Neural cell (in vitro differentiated cells): ENCODE measurements around the gene MST1. TPM values are rescaled to one million over a fixed set of nuclear protein-coding genes. Genes with fewer than 3 reads are reported as not detected.

ENCODE experiments used
- H2AFZ ChIP-seq: fragments of 200-600, 300-800 bp; sonication (generic), shearing (Covaris generic); 2 replicates; pipeline ENCODE4 v1.6.0; 2014; ENCODE audit warnings: low read depth, mild to moderate bottlenecking, antibody characterized with exemption, low read length, moderate library complexity
- H3F3A ChIP-seq: fragments of 200-600 bp; shearing (Covaris generic); 2 replicates; pipeline ENCODE4 v1.6.1; 2016; ENCODE audit warnings: mild to moderate bottlenecking, moderate library complexity, mixed read lengths, antibody characterized with exemption, low read length; ENCODE audit not compliant: insufficient read depth, poor library complexity, severe bottlenecking
- H3K27ac ChIP-seq: fragments of 200-600, 300-800 bp; sonication (generic), shearing (Covaris generic); 2 replicates; pipeline ENCODE4 v1.5.1; 2014; ENCODE audit warnings: mild to moderate bottlenecking, low read length, moderate library complexity
- H3K27me3 ChIP-seq: fragments of 300-800, 200-600 bp; sonication (generic), shearing (Covaris generic); 2 replicates; pipeline ENCODE4 v1.6.0; 2014; ENCODE audit warnings: mild to moderate bottlenecking, low read depth, low read length, moderate library complexity; ENCODE audit not compliant: insufficient read depth
- H3K36me3 ChIP-seq: fragments of 300-800, 200-600 bp; sonication (generic), shearing (Covaris generic); 2 replicates; pipeline ENCODE4 v1.5.1; 2014; ENCODE audit warnings: mild to moderate bottlenecking, antibody characterized with exemption, low read length, moderate library complexity; ENCODE audit not compliant: insufficient read depth
- H3K4me2 ChIP-seq: fragments of 300-800, 200-600 bp; sonication (generic), shearing (Covaris generic); 2 replicates; pipeline ENCODE4 v1.6.0; 2014; ENCODE audit warnings: mild to moderate bottlenecking, low read length
- H3K4me3 ChIP-seq: fragments of 300-800, 200-600 bp; sonication (generic), shearing (Covaris generic); 2 replicates; pipeline ENCODE4 v1.5.1; 2014; ENCODE audit warnings: mild to moderate bottlenecking, low read length, moderate library complexity
- H3K79me2 ChIP-seq: fragments of 200-600 bp; shearing (Covaris generic); replicated peaks from 2 replicates; pipeline ENCODE4 v1.6.0; 2014; ENCODE audit warnings: mild to moderate bottlenecking, low read length, moderate library complexity; ENCODE audit not compliant: insufficient read depth
- H3K9ac ChIP-seq: fragments of 300-800, 200-600 bp; sonication (generic), shearing (Covaris generic); 2 replicates; pipeline ENCODE4 v1.6.1; 2016; ENCODE audit warnings: mild to moderate bottlenecking, low read length, mixed read lengths
- H3K9me2 ChIP-seq: fragments of 200-600 bp; shearing (Covaris generic); 2 replicates; pipeline ENCODE4 v1.6.1; 2016; ENCODE audit warnings: mild to moderate bottlenecking, low read length, mixed read lengths; ENCODE audit not compliant: insufficient read depth
- H3K9me3 ChIP-seq: fragments of 200-600, 300-800 bp; sonication (generic), shearing (Covaris generic); 2 replicates; pipeline ENCODE4 v1.6.1; 2016; ENCODE audit warnings: mild to moderate bottlenecking, mixed run types, low read length, moderate library complexity, mixed read lengths
- H4K20me1 ChIP-seq: fragments of 200-600 bp; shearing (Covaris generic); 2 replicates; pipeline ENCODE4 v1.6.1; 2016; ENCODE audit warnings: mild to moderate bottlenecking, mixed run types; ENCODE audit not compliant: insufficient read depth
- CTCF ChIP-seq: fragments of 450-650 bp; IDR thresholded peaks from 2 replicates; pipeline ENCODE4 v1.5.1; 2014; ENCODE audit warnings: antibody characterized with exemption, mild to moderate bottlenecking, moderate library complexity; ENCODE audit not compliant: poor library complexity, severe bottlenecking
- EP300 ChIP-seq: fragments of 450-650 bp; conservative IDR thresholded peaks from 2 replicates; pipeline ENCODE4 v1.6.1; 2014; ENCODE audit warnings: antibody characterized with exemption, mild to moderate bottlenecking, moderate library complexity; ENCODE audit not compliant: poor library complexity, severe bottlenecking
- EZH2 ChIP-seq: fragments of 200-600, 300-800 bp; shearing (Covaris generic), sonication (generic); IDR thresholded peaks from 2 replicates; pipeline ENCODE4 v1.6.1; 2014; ENCODE audit warnings: antibody characterized with exemption, low read length, borderline replicate concordance, mild to moderate bottlenecking; ENCODE audit not compliant: insufficient read depth, poor library complexity, severe bottlenecking
- MXI1 ChIP-seq: fragments of 450-650 bp; conservative IDR thresholded peaks from 2 replicates; pipeline ENCODE4 v1.6.1; 2014; ENCODE audit warnings: antibody characterized with exemption, mild to moderate bottlenecking; ENCODE audit not compliant: poor library complexity, severe bottlenecking
- POLR2AphosphoS5 ChIP-seq: IDR thresholded peaks from 2 replicates; pipeline ENCODE4 v1.6.1; 2012
- RAD21 ChIP-seq: fragments of 450-650 bp; conservative IDR thresholded peaks from 2 replicates; pipeline ENCODE4 v1.6.1; 2014; ENCODE audit warnings: antibody characterized with exemption, mild to moderate bottlenecking, moderate library complexity
- REST ChIP-seq: IDR thresholded peaks from 2 replicates; pipeline ENCODE4 v1.6.1; 2012; ENCODE audit warnings: borderline replicate concordance
- SMC3 ChIP-seq: fragments of 450-650 bp; conservative IDR thresholded peaks from 2 replicates; pipeline ENCODE4 v1.6.1; 2014; ENCODE audit warnings: antibody characterized with exemption, mild to moderate bottlenecking, moderate library complexity; ENCODE audit not compliant: poor library complexity
- TAF1 ChIP-seq: IDR thresholded peaks from 2 replicates; pipeline ENCODE4 v1.6.1; 2012; ENCODE audit warnings: low read depth
- polyA plus RNA-seq: library from polyadenylated mRNA; depleted of rRNA; stranded (reverse); fragments of >200 nt; gene quantifications from 2 replicates; pipeline ENCODE4 v1.2.3, GENCODE V29; 2014

MST1 gene
- polyA plus RNA-seq, 1 donor from 2014 or later, result 64.0 TPM

- Histone ChIP-seq H3K27me3 (no peaks in the 10 kb centered on the region), H3K79me2 (no peaks in the 10 kb centered on the region), H3K4me2 (no peak overlapping the region), H3K36me3 (no peaks in the 10 kb centered on the region), H3K4me3 (no peak overlapping the region), H3K9me2 (no peaks in the 10 kb centered on the region), H3K27ac (no peak overlapping the region), H3F3A (no peaks in the 10 kb centered on the region), H4K20me1 (no peaks in the 10 kb centered on the region), H2AFZ (no peak overlapping the region), H3K9me3 (no peaks in the 10 kb centered on the region), H3K9ac (no peak overlapping the region)
- TF ChIP-seq EP300 (no peak), SMC3 (no peak), MXI1 (no peak)
Measured at GRCh38 chr3:49649576-49649975, 39.7 kb downstream of the MST1 start.

- Histone ChIP-seq H2AFZ (no peak overlapping the region), H3K4me3 (no peak overlapping the region), H3K79me2 (no peaks in the 10 kb centered on the region), H4K20me1 (no peaks in the 10 kb centered on the region), H3K9ac (no peak overlapping the region), H3K4me2 (no peak overlapping the region), H3F3A (no peaks in the 10 kb centered on the region), H3K27ac (no peak overlapping the region), H3K9me2 (no peaks in the 10 kb centered on the region), H3K9me3 (no peaks in the 10 kb centered on the region), H3K27me3 (no peaks in the 10 kb centered on the region), H3K36me3 (no peaks in the 10 kb centered on the region)
- TF ChIP-seq MXI1 (no peak), POLR2AphosphoS5 (no peak), REST (no peak), EP300 (no peak), SMC3 (no peak), CTCF (no peak)
Measured at GRCh38 chr3:49648354-49649019, 40.8 kb downstream of the MST1 start.

- Histone ChIP-seq H2AFZ (no peak overlapping the region), H3K4me3 (no peak overlapping the region), H3K9me2 (no peaks in the 10 kb centered on the region), H3K9ac (no peak overlapping the region), H3K4me2 (no peak overlapping the region), H3K27ac (no peak overlapping the region), H3K79me2 (no peaks in the 10 kb centered on the region), H3K36me3 (no peaks in the 10 kb centered on the region), H3K27me3 (no peaks in the 10 kb centered on the region), H3F3A (no peaks in the 10 kb centered on the region), H4K20me1 (no peaks in the 10 kb centered on the region), H3K9me3 (no peaks in the 10 kb centered on the region)
- no peak for TF ChIP-seq EP300
- no peak for TF ChIP-seq EZH2
- TF ChIP-seq MXI1, result no peak
- no peak for TF ChIP-seq TAF1
- no peak for TF ChIP-seq REST
- no peak for TF ChIP-seq RAD21
- TF ChIP-seq POLR2AphosphoS5, result no peak
- no peak for TF ChIP-seq CTCF
Measured at GRCh38 chr3:49647741-49648140, 41.5 kb downstream of the MST1 start.
